Fibroblast of the conjunctiva (primary cell): ENCODE data around the gene TMEM94.
"Not testable (repeated sequence)": the region's sequence is repeated elsewhere in the genome, so short reads cannot be mapped to it uniquely, and the experiment has no call there.

ENCODE experiments used
- DNase-seq: peaks from one replicate; pipeline ENCODE4 v3.0.0-alpha.2; 2010; ENCODE audit warnings: low read depth

TMEM94 gene

GRCh38 chr17:75476752-75477489 is 20.5 kb downstream of the TMEM94 start:
- DNase-seq, result no peak

GRCh38 chr17:75477490-75477862 is 21.0 kb downstream of the TMEM94 start:
- not testable (repeated sequence) for DNase-seq

GRCh38 chr17:75478508-75478907 is 22.1 kb downstream of the TMEM94 start:
- DNase-seq, result no peak

- no peak for DNase-seq
These were observed 23.8 kb downstream of the TMEM94 start for GRCh38 chr17:75480281-75480680.

- DNase-seq, result no peak
These were observed 25.0 kb downstream of the TMEM94 start for GRCh38 chr17:75481194-75482068.

GRCh38 chr17:75482098-75482942 is 25.9 kb downstream of the TMEM94 start:
- no peak for DNase-seq

GRCh38 chr17:75485688-75486087 is 29.3 kb downstream of the TMEM94 start:
- DNase-seq, result no peak

GRCh38 chr17:75486151-75486550 is 29.7 kb downstream of the TMEM94 start:
- no peak for DNase-seq

GRCh38 chr17:75486951-75487350 is 30.5 kb downstream of the TMEM94 start:
- no peak for DNase-seq

GRCh38 chr17:75487351-75488070 is 31.1 kb downstream of the TMEM94 start:
- DNase-seq, result no peak

- no peak for DNase-seq
These were observed 32.5 kb downstream of the TMEM94 start for GRCh38 chr17:75488693-75489510.

- no peak for DNase-seq
These were observed 33.1 kb downstream of the TMEM94 start for GRCh38 chr17:75489511-75489955.

- no peak for DNase-seq
These were observed 33.8 kb downstream of the TMEM94 start for GRCh38 chr17:75490173-75490743.

GRCh38 chr17:75490953-75491649 is 34.7 kb downstream of the TMEM94 start:
- DNase-seq, result no peak

GRCh38 chr17:75491680-75492079 is 35.2 kb downstream of the TMEM94 start:
- DNase-seq, result no peak

GRCh38 chr17:75492555-75493168 is 36.2 kb downstream of the TMEM94 start:
- no peak for DNase-seq

- no peak for DNase-seq
These were observed 37.2 kb downstream of the TMEM94 start for GRCh38 chr17:75493476-75494129.

- no peak for DNase-seq
These were observed 38.0 kb downstream of the TMEM94 start for GRCh38 chr17:75494326-75494877.
